BE2C (cell line): ENCODE results near the gene INPP4B.

Source experiments
- DNase-seq: peaks from one replicate; pipeline ENCODE4 v3.0.0-alpha.2; 2020
- H3K27me3 ChIP-seq: fragments of 250-450 bp; sonication (Bioruptor Pico); 2 replicates; pipeline ENCODE4 v1.5.1; 2020; ENCODE audit warnings: mild to moderate bottlenecking
- H3K36me3 ChIP-seq: fragments of 250-450 bp; sonication (Bioruptor Pico); 2 replicates; pipeline ENCODE4 v1.5.1; 2020; ENCODE audit warnings: mild to moderate bottlenecking
- H3K4me1 ChIP-seq: fragments of 250-450 bp; sonication (Bioruptor Pico); 2 replicates; pipeline ENCODE4 v1.5.1; 2020
- H3K4me3 ChIP-seq: 2 replicates; pipeline ENCODE4 v1.5.1; 2011; ENCODE audit warnings: low read depth, low read length
- H3K9me3 ChIP-seq: fragments of 250-450 bp; sonication (Bioruptor Pico); 2 replicates; pipeline ENCODE4 v1.5.1; 2020
- TF ChIP-seq, protein P1 (sequence below): IDR thresholded peaks from 2 replicates; pipeline ENCODE4 v1.5.1; 2012; ENCODE audit warnings: mild to moderate bottlenecking, low read depth, low read length

INPP4B gene

DNA sequence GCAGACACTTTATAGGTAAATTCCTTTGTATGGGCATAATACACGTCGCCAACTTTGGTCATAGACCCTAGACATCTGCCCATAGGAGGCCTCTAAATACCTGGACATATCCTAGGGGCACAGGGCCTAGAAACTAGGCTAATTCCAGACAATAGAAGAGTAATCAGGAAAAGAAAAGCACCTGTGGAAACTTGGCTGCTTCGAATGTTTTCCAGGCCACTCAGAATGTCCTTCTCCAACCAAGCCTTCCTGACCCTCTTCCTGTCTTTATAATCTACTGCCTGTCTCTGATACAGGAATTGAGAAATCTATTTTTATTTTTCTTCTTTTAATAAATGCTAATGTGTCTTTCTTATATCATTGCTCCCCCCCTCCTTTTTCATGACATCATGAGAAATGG lies 716.6 kb downstream of the INPP4B start:
- TF ChIP-seq, protein P1, sequence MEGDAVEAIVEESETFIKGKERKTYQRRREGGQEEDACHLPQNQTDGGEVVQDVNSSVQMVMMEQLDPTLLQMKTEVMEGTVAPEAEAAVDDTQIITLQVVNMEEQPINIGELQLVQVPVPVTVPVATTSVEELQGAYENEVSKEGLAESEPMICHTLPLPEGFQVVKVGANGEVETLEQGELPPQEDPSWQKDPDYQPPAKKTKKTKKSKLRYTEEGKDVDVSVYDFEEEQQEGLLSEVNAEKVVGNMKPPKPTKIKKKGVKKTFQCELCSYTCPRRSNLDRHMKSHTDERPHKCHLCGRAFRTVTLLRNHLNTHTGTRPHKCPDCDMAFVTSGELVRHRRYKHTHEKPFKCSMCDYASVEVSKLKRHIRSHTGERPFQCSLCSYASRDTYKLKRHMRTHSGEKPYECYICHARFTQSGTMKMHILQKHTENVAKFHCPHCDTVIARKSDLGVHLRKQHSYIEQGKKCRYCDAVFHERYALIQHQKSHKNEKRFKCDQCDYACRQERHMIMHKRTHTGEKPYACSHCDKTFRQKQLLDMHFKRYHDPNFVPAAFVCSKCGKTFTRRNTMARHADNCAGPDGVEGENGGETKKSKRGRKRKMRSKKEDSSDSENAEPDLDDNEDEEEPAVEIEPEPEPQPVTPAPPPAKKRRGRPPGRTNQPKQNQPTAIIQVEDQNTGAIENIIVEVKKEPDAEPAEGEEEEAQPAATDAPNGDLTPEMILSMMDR = no peak
- Histone ChIP-seq H3K36me3 (no peaks in the 10 kb centered on the region), H3K4me1 (peaks cover 16% of the 10 kb centered on the region; the same call in 1 of the 2 replicates), H3K27me3 (no peaks in the 10 kb centered on the region), H3K9me3 (no peaks in the 10 kb centered on the region), H3K4me3 (no peak overlapping the region)
- DNase-seq = no peak

DNA sequence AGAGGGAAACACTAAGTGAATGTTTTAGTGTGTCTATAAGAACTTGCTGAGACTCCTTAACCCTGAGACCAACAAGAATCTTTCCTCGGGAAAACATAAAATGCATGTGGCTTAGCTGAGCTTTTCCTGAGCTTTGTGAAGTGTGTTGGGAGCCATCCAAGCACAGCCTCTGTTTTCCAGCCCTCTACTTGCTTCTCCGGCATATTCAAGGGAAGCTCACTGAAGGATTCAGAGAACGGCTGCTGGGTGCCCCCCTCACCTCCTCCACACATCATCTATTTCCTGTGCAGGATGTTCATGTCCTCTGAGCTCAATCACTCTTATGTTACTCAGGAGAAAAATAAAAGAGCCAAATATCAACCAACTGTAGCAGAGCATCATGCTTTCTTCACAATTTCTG lies 717.6 kb downstream of the INPP4B start:
- TF ChIP-seq, protein P1 = no peak
- Histone ChIP-seq H3K4me3 (no peak overlapping the region), H3K9me3 (no peaks in the 10 kb centered on the region), H3K36me3 (no peaks in the 10 kb centered on the region), H3K4me1 (peaks cover 19% of the 10 kb centered on the region), H3K27me3 (no peaks in the 10 kb centered on the region)
- DNase-seq = no peak

DNA sequence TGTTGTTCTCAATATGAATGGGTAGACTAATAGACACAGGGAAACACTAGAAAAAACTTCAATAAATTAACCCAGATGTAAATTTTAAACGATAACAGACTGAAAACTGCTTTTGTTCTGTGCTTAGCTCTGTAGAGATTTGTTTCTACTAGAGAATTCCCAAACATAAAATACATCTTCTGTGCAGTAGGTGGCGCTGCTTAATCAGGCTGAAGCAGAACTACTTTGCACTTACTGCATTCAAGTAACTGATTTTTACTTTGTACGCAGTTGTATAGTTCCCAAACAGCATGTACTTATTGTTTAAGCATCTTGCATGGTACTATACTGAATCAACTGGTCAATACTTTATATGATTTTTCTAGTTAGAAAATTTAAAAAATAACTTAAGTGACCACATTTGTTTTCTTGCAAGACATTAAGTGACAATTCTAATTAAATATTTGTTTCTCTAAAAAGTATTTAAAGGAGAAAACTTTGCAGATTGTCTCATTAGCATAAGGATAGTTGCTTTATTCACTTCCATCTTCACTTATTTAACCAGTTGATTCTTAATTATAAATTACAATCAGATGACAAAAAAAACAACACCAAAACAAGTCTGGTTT lies 719.1 kb downstream of the INPP4B start:
- DNase-seq = peak; percentile 70
- Histone ChIP-seq H3K36me3 (no peaks in the 10 kb centered on the region), H3K4me3 (no peak overlapping the region), H3K4me1 (peaks cover 29% of the 10 kb centered on the region), H3K9me3 (no peaks in the 10 kb centered on the region), H3K27me3 (no peaks in the 10 kb centered on the region)
- TF ChIP-seq, protein P1 = peak; percentile 85

DNA sequence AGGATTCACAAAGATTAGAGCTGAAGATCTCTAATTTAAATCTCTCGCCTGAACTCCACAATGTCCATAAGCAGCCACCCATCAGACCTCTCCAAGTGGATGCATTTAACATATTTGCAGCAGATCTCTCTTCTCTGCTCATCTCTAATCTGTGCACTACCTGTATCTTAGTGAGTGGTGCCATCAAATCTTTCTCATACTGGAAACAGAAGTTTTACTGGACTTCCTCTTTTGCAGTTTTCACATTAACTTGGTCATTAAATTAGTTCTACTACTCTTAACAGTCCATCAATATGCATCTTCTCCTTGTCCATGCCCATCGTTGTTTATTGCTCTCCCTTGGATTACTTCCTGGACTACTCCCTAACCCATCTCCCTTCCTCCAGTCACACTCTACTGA lies 721.2 kb downstream of the INPP4B start:
- no peaks in the 10 kb centered on the region for H3K27me3 ChIP-seq
- TF ChIP-seq, protein P1 = no peak

DNA sequence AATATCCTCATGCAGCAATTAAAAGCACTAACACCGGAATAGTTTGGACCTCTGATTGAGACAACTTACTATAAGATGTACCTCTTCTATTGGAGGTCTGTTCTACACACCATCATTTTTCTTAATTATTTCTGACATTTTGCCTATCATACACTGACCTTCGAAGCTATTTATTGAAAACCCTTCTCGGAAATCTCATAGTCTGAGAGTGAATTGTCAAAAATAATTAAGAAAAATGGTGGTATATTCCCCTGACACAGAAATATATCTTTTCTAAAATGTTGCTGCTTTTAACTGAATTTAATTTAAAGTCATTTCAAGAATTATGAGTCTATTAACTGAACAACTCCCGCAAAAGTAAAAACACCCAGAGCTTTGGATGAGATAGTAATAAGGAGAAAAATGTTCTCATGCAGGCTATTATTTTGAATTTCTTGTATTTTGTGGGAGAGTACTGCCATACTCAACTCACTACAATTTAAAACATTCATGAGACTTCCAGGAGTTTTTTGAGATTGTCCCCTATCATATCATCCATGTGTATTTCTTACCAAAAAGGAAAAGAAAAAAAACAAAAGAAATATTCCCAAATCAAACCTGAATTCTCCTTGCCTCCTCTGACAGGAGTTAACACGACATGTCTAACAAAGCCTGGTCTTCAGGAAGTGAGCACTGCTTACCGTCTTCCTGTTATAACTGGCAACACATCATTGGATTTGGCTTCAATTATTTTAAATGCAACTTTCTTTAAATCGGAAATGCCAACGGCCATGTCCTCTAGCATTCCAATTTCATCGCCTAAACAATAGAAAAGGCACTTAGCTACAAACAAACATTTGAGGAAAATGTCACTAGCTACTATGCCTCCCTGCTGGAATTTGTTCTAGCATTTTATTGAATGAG lies 724.4 kb downstream of the INPP4B start:
- Histone ChIP-seq H3K36me3 (no peaks in the 10 kb centered on the region), H3K4me1 (peaks cover 39% of the 10 kb centered on the region), H3K27me3 (no peaks in the 10 kb centered on the region), H3K9me3 (peaks cover 3% of the 10 kb centered on the region; the same call in 1 of the 2 replicates), H3K4me3 (peak overlapping the region; percentile 7)
- TF ChIP-seq, protein P1 = no peak
- peak; percentile 9 for DNase-seq

More for the DNA sequence above, 721.2 kb downstream of the INPP4B start:
- Histone ChIP-seq H3K4me3 (no peak overlapping the region), H3K9me3 (peaks cover 3% of the 10 kb centered on the region; the same call in 1 of the 2 replicates), H3K4me1 (peaks cover 39% of the 10 kb centered on the region), H3K36me3 (no peaks in the 10 kb centered on the region)
- no peak for DNase-seq

DNA sequence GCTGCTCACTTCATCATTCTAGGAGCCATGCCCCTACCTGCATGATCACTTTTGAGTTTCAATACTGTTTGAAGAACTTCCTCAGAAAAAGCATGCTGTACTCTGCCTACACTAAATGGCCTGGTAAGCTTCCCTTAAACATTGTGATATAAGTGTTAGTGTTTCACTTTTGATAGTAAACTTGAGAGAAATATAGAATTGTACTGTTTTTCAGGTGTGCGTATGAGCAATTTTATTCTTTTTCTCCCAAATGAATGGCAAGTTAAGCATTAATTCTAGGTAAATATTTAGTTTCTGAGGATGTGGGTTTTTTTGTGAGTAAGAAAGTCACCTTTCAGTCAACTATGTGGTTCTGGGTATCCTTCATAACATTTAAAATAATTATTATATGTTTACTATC lies 725.2 kb downstream of the INPP4B start:
- Histone ChIP-seq H3K36me3 (no peaks in the 10 kb centered on the region), H3K9me3 (peaks cover 3% of the 10 kb centered on the region; the same call in 1 of the 2 replicates), H3K27me3 (no peaks in the 10 kb centered on the region), H3K4me1 (peaks cover 32% of the 10 kb centered on the region), H3K4me3 (no peak overlapping the region)
- DNase-seq = no peak
- TF ChIP-seq, protein P1 = no peak
